C4-2B (cell line): Measurements from ENCODE around the gene RAB15.

Source experiments
- H3K27ac ChIP-seq: fragments of 450-650 bp; 2 replicates; pipeline ENCODE4 v1.5.1; 2017
- ZFX ChIP-seq: fragments of 450-650 bp; IDR thresholded peaks from 2 replicates; pipeline ENCODE4 v1.6.1; 2017
- TF ChIP-seq, protein P1 (sequence below): fragments of 450-650 bp; conservative IDR thresholded peaks from 2 replicates; pipeline ENCODE4 v1.5.1; 2017; ENCODE audit warnings: mild to moderate bottlenecking

The RAB15 gene

GRCh38 chr14:64929014-64929359 is 43.1 kb downstream of the RAB15 start:
- TF ChIP-seq, protein P1, sequence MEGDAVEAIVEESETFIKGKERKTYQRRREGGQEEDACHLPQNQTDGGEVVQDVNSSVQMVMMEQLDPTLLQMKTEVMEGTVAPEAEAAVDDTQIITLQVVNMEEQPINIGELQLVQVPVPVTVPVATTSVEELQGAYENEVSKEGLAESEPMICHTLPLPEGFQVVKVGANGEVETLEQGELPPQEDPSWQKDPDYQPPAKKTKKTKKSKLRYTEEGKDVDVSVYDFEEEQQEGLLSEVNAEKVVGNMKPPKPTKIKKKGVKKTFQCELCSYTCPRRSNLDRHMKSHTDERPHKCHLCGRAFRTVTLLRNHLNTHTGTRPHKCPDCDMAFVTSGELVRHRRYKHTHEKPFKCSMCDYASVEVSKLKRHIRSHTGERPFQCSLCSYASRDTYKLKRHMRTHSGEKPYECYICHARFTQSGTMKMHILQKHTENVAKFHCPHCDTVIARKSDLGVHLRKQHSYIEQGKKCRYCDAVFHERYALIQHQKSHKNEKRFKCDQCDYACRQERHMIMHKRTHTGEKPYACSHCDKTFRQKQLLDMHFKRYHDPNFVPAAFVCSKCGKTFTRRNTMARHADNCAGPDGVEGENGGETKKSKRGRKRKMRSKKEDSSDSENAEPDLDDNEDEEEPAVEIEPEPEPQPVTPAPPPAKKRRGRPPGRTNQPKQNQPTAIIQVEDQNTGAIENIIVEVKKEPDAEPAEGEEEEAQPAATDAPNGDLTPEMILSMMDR = no peak
- TF ChIP-seq ZFX = no peak
- H3K27ac ChIP-seq = no peak overlapping the region

DNA sequence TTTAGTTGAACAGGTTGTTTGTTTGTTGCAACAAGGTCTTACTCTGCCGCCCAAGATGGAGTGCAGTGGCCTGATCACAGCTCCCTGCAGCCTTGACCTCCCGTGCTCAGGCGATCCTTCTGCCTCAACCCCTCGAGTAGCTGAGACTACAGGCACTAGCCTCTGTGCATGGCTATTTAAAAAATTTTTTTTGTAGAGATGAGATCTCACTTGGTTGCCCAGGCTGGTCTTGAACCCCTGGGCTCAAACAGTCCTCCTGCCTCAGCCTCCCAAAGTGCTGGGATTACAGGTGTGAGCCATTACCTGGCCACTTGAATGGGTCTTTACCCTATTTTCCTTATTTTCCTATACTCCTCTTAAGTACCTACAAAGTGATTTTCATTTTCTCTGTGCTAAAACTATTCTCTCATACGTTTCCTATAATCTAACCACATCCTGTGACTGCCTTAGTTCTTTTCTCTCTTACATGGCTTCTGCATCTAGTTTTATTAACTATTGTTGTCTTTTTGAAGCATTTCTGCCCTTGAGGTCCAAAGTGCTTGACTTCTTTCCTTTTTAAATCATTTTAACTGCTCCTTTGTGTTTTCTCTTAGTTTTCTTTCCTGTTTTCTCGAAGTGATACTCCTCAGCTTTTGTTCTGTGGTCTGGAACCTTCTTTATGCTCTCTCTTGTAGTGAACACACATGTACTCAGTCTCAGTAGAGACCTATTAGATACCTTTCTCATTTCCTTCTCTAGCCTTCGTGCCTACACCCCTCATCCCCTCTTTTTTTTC is 43.7 kb downstream of the RAB15 start:
- H3K27ac ChIP-seq = no peak overlapping the region
- no peak for TF ChIP-seq ZFX
- TF ChIP-seq, protein P1 = no peak

GRCh38 chr14:64927031-64927430 is 45.1 kb downstream of the RAB15 start:
- H3K27ac ChIP-seq = no peak overlapping the region
- TF ChIP-seq, protein P1 = no peak
- TF ChIP-seq ZFX = no peak

DNA sequence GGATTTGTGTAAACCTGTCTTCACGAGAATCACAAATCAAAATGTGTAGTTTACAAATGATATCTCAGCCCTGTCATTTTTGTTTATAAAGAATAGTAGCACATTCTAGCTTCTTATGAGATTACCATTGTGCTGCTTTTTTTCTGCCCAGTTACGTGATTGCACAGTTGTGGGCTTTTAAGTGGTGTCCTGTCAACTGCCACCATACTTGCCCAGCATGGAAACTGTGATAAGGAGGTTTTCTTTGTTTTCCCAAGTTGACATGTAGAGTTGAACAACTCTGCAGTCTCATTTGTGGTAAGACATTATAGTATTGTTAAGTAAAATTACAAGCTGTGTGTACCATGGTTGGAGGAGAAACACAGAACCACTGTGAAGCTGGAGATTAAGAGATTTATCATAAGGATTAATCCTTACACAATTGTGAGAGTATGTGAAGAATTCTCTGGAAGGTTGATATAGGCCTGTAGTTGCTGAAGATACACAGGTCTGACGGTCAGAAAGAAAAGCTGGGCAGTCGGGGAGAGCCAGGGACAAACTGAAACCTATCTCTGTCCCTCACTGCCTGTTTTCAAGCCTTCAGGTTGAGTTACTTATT is 45.6 kb downstream of the RAB15 start:
- H3K27ac ChIP-seq = no peak overlapping the region
- TF ChIP-seq, protein P1 = no peak
- no peak for TF ChIP-seq ZFX

DNA sequence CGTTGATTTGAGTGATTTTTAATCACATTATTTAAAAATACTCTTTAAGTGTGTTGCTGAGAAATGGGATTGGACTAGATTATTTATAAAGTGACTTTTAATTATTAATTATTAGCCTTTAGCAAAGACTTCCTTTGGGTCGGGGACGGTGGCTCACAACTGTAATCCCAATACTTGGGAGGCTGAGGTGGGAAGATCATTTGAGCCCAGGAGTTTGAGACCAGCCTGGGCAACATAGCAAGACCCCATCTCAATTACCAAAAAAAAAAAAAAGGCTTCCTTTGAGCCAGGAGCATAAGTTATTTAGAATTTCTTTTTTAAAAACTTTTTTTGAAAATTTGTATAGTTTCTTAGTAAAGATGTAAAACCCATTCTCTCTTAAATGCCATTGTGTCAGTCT is 49.1 kb downstream of the RAB15 start:
- TF ChIP-seq ZFX = no peak
- TF ChIP-seq, protein P1 = no peak
- H3K27ac ChIP-seq = no peak overlapping the region

DNA sequence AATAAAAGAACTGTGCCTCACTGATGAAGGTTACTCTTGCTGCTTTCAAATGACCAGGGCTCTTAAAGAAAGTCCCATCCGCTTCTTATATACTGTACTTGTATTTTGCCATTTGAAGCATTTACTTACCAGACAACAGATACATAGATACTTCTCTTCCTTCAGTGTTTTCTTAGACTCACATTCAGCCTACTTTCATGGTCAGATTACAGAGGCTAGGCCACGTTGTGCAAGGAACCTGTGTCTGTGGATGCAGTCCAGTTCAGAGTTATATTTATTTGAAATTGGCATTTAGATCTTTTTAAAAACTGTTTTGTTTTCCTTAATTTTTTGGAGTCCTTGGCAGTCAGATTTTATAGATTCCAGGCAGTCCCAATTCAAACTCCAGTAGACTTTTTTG is 51.7 kb downstream of the RAB15 start:
- H3K27ac ChIP-seq = no peak overlapping the region
- TF ChIP-seq, protein P1 = no peak
- no peak for TF ChIP-seq ZFX

DNA sequence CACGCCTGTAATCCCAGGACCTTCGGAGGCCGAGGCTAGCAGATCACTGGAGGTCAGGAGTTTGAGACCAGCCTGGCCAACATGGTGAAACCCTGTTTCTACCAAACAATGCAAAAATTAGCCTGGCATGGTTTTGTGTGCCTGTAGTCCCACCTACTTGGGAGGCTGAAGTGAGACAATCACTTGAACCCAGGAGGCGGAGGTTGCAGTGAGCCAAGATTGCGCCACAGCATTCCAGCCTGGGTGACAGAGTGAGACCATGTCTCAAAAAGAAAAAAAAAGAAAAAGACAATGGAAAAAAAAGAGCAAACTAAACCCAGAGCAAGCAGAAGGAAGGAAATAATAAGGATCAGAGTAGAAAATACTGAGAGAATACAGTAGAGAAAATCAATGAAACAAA is 52.5 kb downstream of the RAB15 start:
- TF ChIP-seq ZFX = no peak
- TF ChIP-seq, protein P1 = no peak
- no peak overlapping the region for H3K27ac ChIP-seq
